Muscle of back (tissue), 11 donors: Measurements from ENCODE around the gene SLC25A19. TPM values are rescaled to one million over a fixed set of nuclear protein-coding genes. Genes with fewer than 3 reads are reported as not detected.
A peak's percentile ranks its signal among the peaks of the same experiment; 100 is the strongest.

Source experiments
- DNase-seq, 3 donors: peaks; one replicate each; pipeline versions ENCODE4 v3.0.0 to v3.0.0-alpha.2; 2013
- polyA plus RNA-seq, 10 donors: library from polyadenylated mRNA; unstranded; fragments of 120-200 nt; gene quantifications; one replicate each; pipeline ENCODE4 v1.2.1, GENCODE V29; 2013; ENCODE audit not compliant: insufficient read length in 10 of 10

The SLC25A19 gene
- polyA plus RNA-seq, 10 donors: 4.2 to 8.3 (median 6.1) TPM

GRCh38 chr17:75241996-75242460 is 47.2 kb downstream of the SLC25A19 start:
- DNase-seq: no peak

DNA sequence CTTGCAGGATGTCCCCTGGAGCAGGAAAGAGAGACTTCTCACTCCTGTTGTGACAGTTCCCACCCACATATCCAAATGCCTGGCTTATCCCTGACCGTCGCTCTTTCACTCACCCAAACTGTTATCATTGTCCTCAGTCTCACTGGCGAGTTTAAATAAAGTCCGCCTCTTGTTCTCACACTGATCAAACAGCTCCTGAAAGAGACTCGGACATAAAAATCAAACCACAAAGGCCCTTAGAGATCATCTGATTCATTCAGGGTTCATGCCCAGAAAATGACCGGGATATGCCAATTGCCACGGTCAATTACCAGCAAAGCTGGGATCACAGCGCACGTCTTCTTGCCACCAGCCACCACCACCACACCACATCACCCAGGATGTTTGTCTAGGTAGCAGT is 47.7 kb downstream of the SLC25A19 start:
- DNase-seq: no peak

DNA sequence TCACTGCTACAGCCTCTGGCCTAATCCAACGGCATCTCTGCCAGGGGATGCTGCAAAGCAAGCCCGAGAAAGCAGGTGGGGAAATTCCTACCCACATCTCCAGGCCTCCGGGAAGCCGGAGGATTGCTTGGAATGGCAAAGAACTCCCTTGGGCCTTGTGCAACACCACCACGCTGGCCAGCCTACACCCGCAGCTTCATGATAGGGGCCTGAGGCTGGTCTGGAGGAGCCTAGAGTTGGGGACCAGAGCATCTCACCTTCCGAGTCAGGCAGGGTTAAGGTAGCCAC is 48.1 kb downstream of the SLC25A19 start:
- no peak for DNase-seq

DNA sequence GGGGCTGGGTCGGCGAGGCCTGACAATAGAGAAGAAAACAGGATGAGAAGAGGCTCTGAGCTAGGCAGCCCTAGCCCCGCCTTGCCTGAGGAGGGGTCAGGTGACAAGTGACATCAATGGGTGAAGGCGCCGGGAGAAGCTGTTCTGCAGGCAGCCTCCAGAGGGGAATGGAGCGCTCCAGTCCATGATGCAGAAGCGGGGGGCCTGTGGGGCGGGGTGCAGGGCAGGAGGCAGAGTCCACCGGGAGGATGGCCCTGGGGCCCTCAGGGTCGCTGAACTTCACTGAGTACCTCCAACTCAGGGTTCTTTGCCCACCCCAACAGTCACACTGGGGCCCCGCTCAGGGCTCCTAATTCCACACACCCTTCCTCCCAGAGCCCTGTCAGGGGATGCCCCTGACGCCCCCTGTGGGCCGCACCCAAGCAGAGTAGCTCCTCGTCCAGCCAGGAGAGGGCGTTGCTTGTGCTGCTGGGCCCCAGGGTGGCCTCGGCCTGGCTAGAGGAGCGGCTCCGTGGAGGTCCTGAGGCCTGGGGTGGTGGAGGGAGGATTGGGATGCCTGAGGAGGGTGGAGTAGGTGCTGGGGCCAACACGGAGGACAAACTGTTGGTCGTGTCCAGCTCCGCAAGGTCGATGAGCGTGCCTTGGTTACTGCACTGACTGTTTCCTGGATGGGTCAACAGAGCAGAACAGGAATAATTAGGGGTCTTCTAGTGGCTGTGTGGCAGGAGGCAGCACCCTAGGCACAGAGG is 48.7 kb downstream of the SLC25A19 start:
- DNase-seq: peak in 1 of 3 donors; percentile 32

- DNase-seq: no peak
Observed at GRCh38 chr17:75239778-75240393, 49.3 kb downstream of the SLC25A19 start.

DNA sequence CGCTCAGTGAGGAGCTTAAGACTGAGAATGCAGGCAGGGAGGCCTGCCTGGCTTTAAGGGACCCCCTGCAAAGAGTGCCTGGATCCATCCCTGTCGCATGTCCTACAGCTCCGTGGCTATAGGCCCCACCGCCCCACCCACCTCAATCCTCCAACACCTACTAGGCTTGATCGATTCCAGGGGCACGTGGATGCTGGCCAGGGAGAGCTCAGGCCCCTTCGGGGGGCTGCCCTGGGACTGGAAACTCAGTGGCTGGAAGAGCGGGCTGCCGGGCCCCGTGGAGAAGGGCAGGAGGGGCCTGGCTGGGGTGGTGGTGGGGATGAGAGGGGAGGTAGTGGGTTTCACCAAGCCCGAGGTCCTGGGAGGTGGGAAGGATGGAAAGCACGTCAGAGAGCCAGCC is 50.0 kb downstream of the SLC25A19 start:
- DNase-seq: no peak

- DNase-seq: peak in 1 of 3 donors; percentile 70
Observed at GRCh38 chr17:75238684-75239191, 50.5 kb downstream of the SLC25A19 start.

- no peak for DNase-seq
Observed at GRCh38 chr17:75238020-75238580, 51.1 kb downstream of the SLC25A19 start.

GRCh38 chr17:75237100-75238014 is 51.9 kb downstream of the SLC25A19 start:
- DNase-seq: no peak

DNA sequence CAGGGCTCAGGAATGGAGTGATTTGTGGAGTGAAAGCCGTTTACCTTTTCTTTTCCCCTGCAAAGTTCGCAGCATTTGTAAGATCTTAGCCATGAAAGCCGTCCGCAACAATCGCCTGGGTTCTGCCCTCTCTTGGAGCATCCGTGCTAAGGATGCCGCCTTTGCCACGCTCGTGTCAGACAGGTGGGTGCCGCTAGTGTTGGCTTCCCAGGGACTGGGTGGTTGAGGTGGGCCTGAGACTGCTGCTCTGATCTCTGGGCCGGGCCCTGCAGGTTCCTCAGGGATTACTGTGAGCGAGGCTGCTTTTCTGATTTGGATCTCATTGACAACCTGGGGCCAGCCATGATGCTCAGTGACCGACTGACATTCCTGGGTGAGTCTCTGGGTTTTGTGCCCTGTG is 56.4 kb downstream of the SLC25A19 start:
- DNase-seq: no peak

- no peak for DNase-seq
Observed at GRCh38 chr17:75231741-75232464, 57.3 kb downstream of the SLC25A19 start.

- no peak for DNase-seq
Observed at GRCh38 chr17:75231071-75231470, 58.2 kb downstream of the SLC25A19 start.

DNA sequence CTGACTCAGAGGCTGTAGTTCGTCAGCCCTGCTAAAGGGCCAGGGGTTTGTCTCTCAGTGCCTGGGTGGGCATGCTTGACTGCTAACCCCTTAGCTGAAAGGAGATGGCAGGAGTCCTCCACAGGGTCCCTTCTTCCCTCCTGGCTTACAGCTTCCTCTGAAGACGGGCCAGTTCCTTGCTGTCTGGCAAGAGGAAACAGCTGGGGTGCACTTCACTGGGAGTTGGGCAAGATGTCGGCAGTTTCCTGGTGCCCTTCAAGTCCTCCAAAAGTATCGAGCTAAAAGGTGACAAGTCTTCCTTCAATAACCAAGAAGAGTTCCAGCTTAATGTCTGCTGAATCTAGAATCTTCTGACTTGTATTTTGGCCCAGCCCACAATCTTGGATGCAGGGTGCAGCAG is 60.4 kb downstream of the SLC25A19 start:
- DNase-seq: no peak

DNA sequence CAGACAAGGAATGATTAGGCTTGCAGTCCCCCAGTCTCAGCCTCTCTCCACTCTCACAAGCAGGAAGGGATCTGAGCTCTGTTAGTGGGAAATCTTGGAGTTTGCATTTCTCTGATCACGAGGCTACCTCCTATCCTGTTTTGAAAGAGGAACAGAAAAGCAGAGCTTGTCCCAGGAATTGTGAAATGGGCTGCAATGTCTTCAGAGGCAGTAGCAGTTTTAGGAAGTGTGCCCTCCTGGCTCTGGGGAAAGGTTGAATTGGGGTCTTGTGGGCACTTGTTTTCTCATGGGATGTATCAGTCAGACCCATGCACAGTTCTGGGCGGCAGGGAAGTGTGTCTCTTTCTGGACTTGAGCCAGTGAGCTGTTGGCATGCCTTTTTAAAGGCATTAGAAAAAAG is 60.9 kb downstream of the SLC25A19 start:
- no peak for DNase-seq

- DNase-seq: no peak
Observed at GRCh38 chr17:75227729-75228128, 61.5 kb downstream of the SLC25A19 start.

- no peak for DNase-seq
Observed at GRCh38 chr17:75225016-75225415, 64.2 kb downstream of the SLC25A19 start.

Other genes starting within 250 kb of the SLC25A19 start
- 100 to 1,000 TPM; 236 to 279 (median 251) TPM for gene ATP5PD, start 242.5 kb downstream of the SLC25A19 start, polyA plus RNA-seq
- 10 to 100 TPM; 20.1 to 24.2 (median 21.4) TPM for gene KCTD2, start 242.2 kb downstream of the SLC25A19 start, polyA plus RNA-seq
- gene SLC16A5, start 201.5 kb downstream of the SLC25A19 start, polyA plus RNA-seq: 10 to 100 TPM in 1 of 10 donors, 1 to 10 TPM in 9; 5.3 to 12.2 (median 7.6) TPM
- 1 to 10 TPM; 4.6 to 7.8 (median 6.6) TPM for gene ARMC7, start 179.5 kb downstream of the SLC25A19 start, polyA plus RNA-seq
- 10 to 100 TPM; 30.3 to 42.9 (median 38.6) TPM for gene NT5C, start 157.7 kb downstream of the SLC25A19 start, polyA plus RNA-seq
- gene JPT1, start 134.9 kb downstream of the SLC25A19 start, polyA plus RNA-seq: 100 to 1,000 TPM; 146 to 366 (median 269) TPM
- gene SUMO2, start 106.5 kb downstream of the SLC25A19 start, polyA plus RNA-seq: 100 to 1,000 TPM; 324 to 484 (median 381) TPM
- gene NUP85, start 83.8 kb downstream of the SLC25A19 start, polyA plus RNA-seq: 10 to 100 TPM; 32.9 to 62.6 (median 42.9) TPM
- gene GGA3, start 27.8 kb downstream of the SLC25A19 start, polyA plus RNA-seq: 10 to 100 TPM; 23.2 to 39.6 (median 32.0) TPM
- 10 to 100 TPM; 54.4 to 65.8 (median 59.8) TPM for gene MRPS7, start 27.6 kb downstream of the SLC25A19 start, polyA plus RNA-seq
- 10 to 100 TPM; 11.0 to 15.0 (median 13.1) TPM for gene MIF4GD, start 18.2 kb downstream of the SLC25A19 start, polyA plus RNA-seq
- 100 to 1,000 TPM; 130 to 193 (median 151) TPM for gene GRB2, start 116.2 kb upstream of the SLC25A19 start, polyA plus RNA-seq
- gene TMEM94, start 167.2 kb upstream of the SLC25A19 start, polyA plus RNA-seq: 10 to 100 TPM; 34.5 to 65.8 (median 49.3) TPM
- gene CASKIN2, start 226.1 kb upstream of the SLC25A19 start, polyA plus RNA-seq: 10 to 100 TPM; 16.2 to 28.7 (median 19.3) TPM
- 10 to 100 TPM; 11.5 to 28.0 (median 20.8) TPM for gene TSEN54, start 227.1 kb upstream of the SLC25A19 start, polyA plus RNA-seq
- 1 to 10 TPM; 2.8 to 5.3 (median 4.6) TPM for gene LLGL2, start 236.3 kb upstream of the SLC25A19 start, polyA plus RNA-seq